Parathyroid adenoma (tissue), 2 donors: ENCODE measurements around the gene MTHFD1.
A peak's percentile ranks its signal among the peaks of the same experiment; 100 is the strongest.

ENCODE experiments used
- H2AFZ ChIP-seq: fragments of 300-600 bp; sonication (generic); one replicate; pipeline ENCODE4 v1.7.0; 2017; ENCODE audit warnings: antibody characterized with exemption, mild to moderate bottlenecking
- H3K27ac ChIP-seq: fragments of 300-600 bp; sonication (generic); one replicate; pipeline ENCODE4 v1.7.0; 2017
- H3K27me3 ChIP-seq: fragments of 300-600 bp; sonication (generic); one replicate; pipeline ENCODE4 v1.7.0; 2017; ENCODE audit warnings: low read length; ENCODE audit not compliant: control insufficient read depth, insufficient read depth
- H3K36me3 ChIP-seq: fragments of 300-600 bp; sonication (generic); one replicate; pipeline ENCODE4 v1.7.0; 2017; ENCODE audit warnings: low read length; ENCODE audit not compliant: control insufficient read depth, insufficient read depth
- H3K4me1 ChIP-seq: fragments of 300-600 bp; sonication (generic); one replicate; pipeline ENCODE4 v1.7.0; 2017; ENCODE audit warnings: control low read depth
- H3K4me2 ChIP-seq: fragments of 300-600 bp; sonication (generic); one replicate; pipeline ENCODE4 v1.7.0; 2017; ENCODE audit warnings: low read length
- H3K4me3 ChIP-seq: fragments of 300-600 bp; sonication (generic); one replicate; pipeline ENCODE4 v1.7.0; 2017; ENCODE audit warnings: low read depth, low read length
- H3K79me2 ChIP-seq: fragments of 300-600 bp; sonication (generic); one replicate; pipeline ENCODE4 v1.7.0; 2017; ENCODE audit warnings: control low read depth
- H3K9ac ChIP-seq: fragments of 300-600 bp; sonication (generic); one replicate; pipeline ENCODE4 v1.7.0; 2017; ENCODE audit warnings: mild to moderate bottlenecking
- H3K9me3 ChIP-seq: fragments of 300-600 bp; sonication (generic); one replicate; pipeline ENCODE4 v1.7.0; 2017; ENCODE audit warnings: low read length; ENCODE audit not compliant: control insufficient read depth
- CTCF ChIP-seq: fragments of 300-600 bp; sonication (generic); IDR thresholded peaks from one replicate; pipeline ENCODE4 v1.7.0; 2017; ENCODE audit warnings: antibody characterized with exemption, mild to moderate bottlenecking
- donor health status: primary hyperparathyroidism.

The MTHFD1 gene

GRCh38 chr14:64506721-64507120, 118.6 kb downstream of the MTHFD1 start:
- no peak overlapping the region for H3K4me3 ChIP-seq
- no peaks in the 10 kb centered on the region for H3K9me3 ChIP-seq
- H3K79me2 ChIP-seq: peaks cover 16% of the 10 kb centered on the region
- peak overlapping the region; percentile 28 for H3K4me2 ChIP-seq
- H3K27ac ChIP-seq: peak overlapping the region; percentile 21
- no peak for TF ChIP-seq CTCF
- H2AFZ ChIP-seq: no peak overlapping the region
- no peak overlapping the region for H3K9ac ChIP-seq
- peaks cover 18% of the 10 kb centered on the region for H3K4me1 ChIP-seq
- H3K27me3 ChIP-seq: no peaks in the 10 kb centered on the region
- H3K36me3 ChIP-seq: no peaks in the 10 kb centered on the region

GRCh38 chr14:64507376-64508156, 119.4 kb downstream of the MTHFD1 start:
- peaks cover 10% of the 10 kb centered on the region for H3K4me1 ChIP-seq
- no peak overlapping the region for H3K4me3 ChIP-seq
- no peak overlapping the region for H3K9ac ChIP-seq
- H2AFZ ChIP-seq: no peak overlapping the region
- H3K36me3 ChIP-seq: no peaks in the 10 kb centered on the region
- TF ChIP-seq CTCF: no peak
- H3K79me2 ChIP-seq: peaks cover 21% of the 10 kb centered on the region
- H3K27ac ChIP-seq: no peak overlapping the region
- no peaks in the 10 kb centered on the region for H3K9me3 ChIP-seq
- no peak overlapping the region for H3K4me2 ChIP-seq
- no peaks in the 10 kb centered on the region for H3K27me3 ChIP-seq

GRCh38 chr14:64508215-64508776, 120.1 kb downstream of the MTHFD1 start:
- TF ChIP-seq CTCF: no peak
- H3K27me3 ChIP-seq: no peaks in the 10 kb centered on the region
- H3K79me2 ChIP-seq: peaks cover 28% of the 10 kb centered on the region
- H3K4me3 ChIP-seq: no peak overlapping the region
- H3K9me3 ChIP-seq: no peaks in the 10 kb centered on the region
- no peaks in the 10 kb centered on the region for H3K36me3 ChIP-seq
- H2AFZ ChIP-seq: no peak overlapping the region
- H3K27ac ChIP-seq: no peak overlapping the region
- no peak overlapping the region for H3K9ac ChIP-seq
- no peak overlapping the region for H3K4me2 ChIP-seq
- H3K4me1 ChIP-seq: peaks cover 9% of the 10 kb centered on the region

GRCh38 chr14:64509036-64509435, 120.9 kb downstream of the MTHFD1 start:
- peaks cover 29% of the 10 kb centered on the region for H3K79me2 ChIP-seq
- no peak for TF ChIP-seq CTCF
- no peak overlapping the region for H3K9ac ChIP-seq
- H2AFZ ChIP-seq: no peak overlapping the region
- H3K4me1 ChIP-seq: peaks cover 9% of the 10 kb centered on the region
- no peaks in the 10 kb centered on the region for H3K9me3 ChIP-seq
- no peaks in the 10 kb centered on the region for H3K27me3 ChIP-seq
- no peak overlapping the region for H3K4me3 ChIP-seq
- no peaks in the 10 kb centered on the region for H3K36me3 ChIP-seq
- no peak overlapping the region for H3K4me2 ChIP-seq
- H3K27ac ChIP-seq: no peak overlapping the region
